Sigmoid colon (tissue), 7 donors: ENCODE results near the gene SLC26A9. TPM values are rescaled to one million over a fixed set of nuclear protein-coding genes. Genes with fewer than 3 reads are reported as not detected.

ENCODE experiments used
- DNase-seq: peaks from one replicate; pipeline ENCODE4 v3.0.0-alpha.2; 2019
- H3K27ac ChIP-seq, 4 donors: fragments of 200-600 bp; sonication (generic); one replicate each; pipeline ENCODE4 v1.5.1; 2016 to 2019; ENCODE audit warnings: mild to moderate bottlenecking in 1 of 4
- H3K27me3 ChIP-seq, 3 donors: fragments of 200-600 bp; sonication (generic); one replicate each; pipeline ENCODE4 v1.5.1; 2019; ENCODE audit warnings: mild to moderate bottlenecking in 1 of 3
- H3K36me3 ChIP-seq, 4 donors: fragments of 200-600 bp; sonication (generic); one replicate each; pipeline ENCODE4 v1.5.1; 2016 to 2019
- H3K4me1 ChIP-seq, 4 donors: fragments of 200-600 bp; sonication (generic); one replicate each; pipeline ENCODE4 v1.5.1; 2017 to 2019
- H3K4me3 ChIP-seq, 4 donors: fragments of 200-600 bp; sonication (generic); one replicate each; pipeline ENCODE4 v1.5.1; 2017 to 2019; ENCODE audit warnings: mild to moderate bottlenecking in 2 of 4, moderate library complexity in 1 of 4
- H3K9me3 ChIP-seq, 4 donors: fragments of 200-600 bp in 3 of 4; sonication (generic) in 3 of 4; one replicate each; pipeline versions ENCODE4 v1.5.1 to v1.6.1; 2013 to 2019
- CTCF ChIP-seq, 4 experiments: fragments of 450-650 bp in 3 of 4; fragments of 200-600 bp in 1 of 4; IDR thresholded peaks; one replicate each; pipeline ENCODE4 v1.5.1; 2016 to 2019; ENCODE audit warnings: antibody characterized with exemption in 4 of 4, mild to moderate bottlenecking in 3 of 4, moderate library complexity in 2 of 4
- EP300 ChIP-seq, 4 donors: sonication (generic); formaldehyde crosslinking; IDR thresholded peaks; one replicate each; pipeline ENCODE4 v1.6.1; 2017; ENCODE audit warnings: antibody characterized with exemption in 4 of 4
- POLR2A ChIP-seq, 2 donors: fragments of 450-650 bp; IDR thresholded peaks; one replicate each; pipeline ENCODE4 v1.6.1; 2016; ENCODE audit warnings: antibody characterized with exemption in 2 of 2, mild to moderate bottlenecking in 2 of 2, moderate library complexity in 2 of 2
- POLR2AphosphoS5 ChIP-seq, 4 donors: sonication (generic); formaldehyde crosslinking; IDR thresholded peaks; one replicate each; pipeline ENCODE4 v1.6.1; 2017; ENCODE audit warnings: antibody characterized with exemption in 4 of 4
- WGBS, 2 donors: extraction: QIAGEN DNeasy Blood & Tissue Kit; methylation state at CpG; one replicate each; pipeline ENCODE4 v1.1.7; 2013; 5-methylcytosine and 5-hydroxymethylcytosine counted together
- intact Hi-C: fragments of 100-400 bp; cut with DNase I; formaldehyde crosslinking; loops from one replicate; pipeline ENCODE4 v1.15.1; 2023
- polyA plus RNA-seq, 3 donors: library from polyadenylated mRNA; stranded (reverse); fragments of 200-250 nt; gene quantifications; one replicate each; pipeline ENCODE4 v1.2.3, GENCODE V29; 2013
- total RNA-seq, 4 donors: library from RNA; depleted of rRNA; stranded (reverse); fragments of >200 nt; gene quantifications; one replicate each; pipeline ENCODE4 v1.1.0, GENCODE V29; 2016
- donor health status: healthy with polysubstance abuse.
- donor health status: Bipolar disorder and iron deficiency.
- donor health status: healthy.

SLC26A9 gene
- total and polyA plus RNA-seq, 7 donors, result 0.60 TPM; not detected in 6

- Histone ChIP-seq H3K27me3 (peaks cover 0 to under 1% (median 0%) of the 10 kb centered on the region in 3 donors), H3K9me3 (no peaks in the 10 kb centered on the region), H3K4me1 (no peaks in the 10 kb centered on the region), H3K27ac (no peak overlapping the region), H3K4me3 (no peak overlapping the region), H3K36me3 (no peaks in the 10 kb centered on the region)
- WGBS, 2 donors, result 78% methylated on average over 7 of the region's 7 CpGs
- DNase-seq, result no peak
- intact Hi-C loops, result no loop called here
- TF ChIP-seq POLR2AphosphoS5 (IDR thresholded peaks at IDR 0.05) (no peak), POLR2A (IDR thresholded peaks at IDR 0.05) (no peak), CTCF (IDR thresholded peaks at IDR 0.05) (no peak), EP300 (IDR thresholded peaks at IDR 0.05) (no peak)
Measured at GRCh38 chr1:205950826-205951549, 7.7 kb upstream of the SLC26A9 start.

GRCh38 chr1:205950280-205950679 lies 7.0 kb upstream of the SLC26A9 start:
- peak; percentile 70 for DNase-seq
- H3K36me3 ChIP-seq, result no peaks in the 10 kb centered on the region
- WGBS, 2 donors, result 82 to 84% methylated on average over 8 of the region's 8 CpGs
- no peaks in the 10 kb centered on the region for H3K27me3 ChIP-seq
- peak overlapping the region in 1 of 4 donors; percentile 45 for H3K27ac ChIP-seq
- H3K4me1 ChIP-seq, result no peaks in the 10 kb centered on the region
- H3K9me3 ChIP-seq, result no peaks in the 10 kb centered on the region
- intact Hi-C loops, result no loop called here
- no peak overlapping the region for H3K4me3 ChIP-seq
- TF ChIP-seq POLR2A (IDR thresholded peaks at IDR 0.05) (no peak), CTCF (IDR thresholded peaks at IDR 0.05) (no peak), EP300 (IDR thresholded peaks at IDR 0.05) (no peak), POLR2AphosphoS5 (IDR thresholded peaks at IDR 0.05) (no peak)

GRCh38 chr1:205949753-205950152 lies 6.5 kb upstream of the SLC26A9 start:
- WGBS, 2 donors, result 97 to 100% methylated on average over 1 of the region's 1 CpG
- no peaks in the 10 kb centered on the region for H3K4me1 ChIP-seq
- no peak for DNase-seq
- TF ChIP-seq EP300 (IDR thresholded peaks at IDR 0.05) (no peak), POLR2AphosphoS5 (IDR thresholded peaks at IDR 0.05) (no peak), POLR2A (IDR thresholded peaks at IDR 0.05) (no peak)
- peak overlapping the region in 1 of 4 donors; percentile 45 for H3K27ac ChIP-seq
- intact Hi-C loops, result no loop called here
- no peaks in the 10 kb centered on the region for H3K36me3 ChIP-seq
- H3K9me3 ChIP-seq, result no peaks in the 10 kb centered on the region
- no peak overlapping the region for H3K4me3 ChIP-seq
- H3K27me3 ChIP-seq, result no peaks in the 10 kb centered on the region

GRCh38 chr1:205948886-205949285 lies 5.6 kb upstream of the SLC26A9 start:
- no peak overlapping the region for H3K4me3 ChIP-seq
- H3K36me3 ChIP-seq, result no peaks in the 10 kb centered on the region
- TF ChIP-seq CTCF (IDR thresholded peaks at IDR 0.05) (no peak), POLR2A (IDR thresholded peaks at IDR 0.05) (no peak), EP300 (IDR thresholded peaks at IDR 0.05) (no peak), POLR2AphosphoS5 (IDR thresholded peaks at IDR 0.05) (no peak)
- no peak for DNase-seq
- 90 to 93% methylated on average over 3 of the region's 3 CpGs for WGBS, 2 donors
- H3K9me3 ChIP-seq, result no peaks in the 10 kb centered on the region
- no peak overlapping the region for H3K27ac ChIP-seq
- intact Hi-C loops, result no loop called here
- H3K27me3 ChIP-seq, result peaks cover 0 to 3% (median 0%) of the 10 kb centered on the region in 3 donors
- no peaks in the 10 kb centered on the region for H3K4me1 ChIP-seq

- H3K27me3 ChIP-seq, result peaks cover 0 to 11% (median 0%) of the 10 kb centered on the region in 3 donors
- intact Hi-C loops, result no loop called here
- 81 to 84% methylated on average over 4 of the region's 4 CpGs for WGBS, 2 donors
Measured at GRCh38 chr1:205948039-205948438, 4.8 kb upstream of the SLC26A9 start.

More at GRCh38 chr1:205948039-205948438, 4.8 kb upstream of the SLC26A9 start:
- Histone ChIP-seq H3K9me3 (no peaks in the 10 kb centered on the region), H3K36me3 (no peaks in the 10 kb centered on the region), H3K27ac (no peak overlapping the region), H3K4me1 (no peaks in the 10 kb centered on the region), H3K4me3 (no peak overlapping the region)
- no peak for DNase-seq
- TF ChIP-seq POLR2AphosphoS5 (IDR thresholded peaks at IDR 0.05), result no peak
- TF ChIP-seq CTCF (IDR thresholded peaks at IDR 0.05), result no peak
- no peak for TF ChIP-seq EP300 (IDR thresholded peaks at IDR 0.05)
- TF ChIP-seq POLR2A (IDR thresholded peaks at IDR 0.05), result no peak
